ENCODE measurements around the gene SLC20A1.

- TF ChIP-seq CTCF (IDR thresholded peaks at IDR 0.05): no peak
- no peak for TF ChIP-seq POLR2A (IDR thresholded peaks at IDR 0.05)
These were observed 45.1 kb upstream of the SLC20A1 start for GRCh38 chr2:112600634-112601033.

All from heart left ventricle (tissue), 13 donors.